K562 (cell line): ENCODE measurements around the gene WTAP. TPM values are rescaled to one million over a fixed set of nuclear protein-coding genes. Genes with fewer than 3 reads are reported as not detected.

Source experiments
- ATAC-seq: fragments of 200-7000 bp; cut with Tn5 transposase; 3 replicates; pipeline ENCODE4 v1.9.1; 2020; ENCODE audit warnings: moderate library complexity
- BruUV-seq: library from RNA; stranded (reverse); fragments of 400-500 nt; replicated peaks from 2 replicates; lab custom pipeline; 2021; lab: Mats Ljungman, UMichigan
- CTCF ChIA-PET: fragments of 300-600 bp; formaldehyde crosslinking; extraction: SDS; loops from one replicate; lab custom pipeline; 2021; ENCODE audit warnings: low intra/inter-chr PET ratio; lab: Yijun Ruan, JAX
- POLR2A ChIA-PET: fragments of 300-600, 350-650 bp; sonication (Branson Sonifier 250); formaldehyde crosslinking; extraction: SDS; loops from one replicate; lab custom pipeline; 2021; ENCODE audit warnings: antibody characterized with exemption, inconsistent platforms; lab: Yijun Ruan, JAX
- DNase-seq, 4 experiments: peaks; one replicate each; pipeline versions ENCODE4 v3.0.0 to v3.0.0-alpha.2; 2011 to 2018; ENCODE audit warnings: low spot score in 3 of 4, mixed read lengths in 3 of 4; ENCODE audit errors: extremely low read depth in 1 of 4
- FAIRE-seq: peaks from 2 replicates; lab custom pipeline; 2011; peaks lifted over from hg19 to GRCh38; lab: Jason Lieb, UNC
- H2AFZ ChIP-seq: 2 replicates; pipeline ENCODE4 v1.6.0; 2011; ENCODE audit warnings: low read depth, low read length, control low read depth, inconsistent platforms
- H3K27ac ChIP-seq: fragments of 200-600 bp; 3 replicates; pipeline ENCODE4 v1.8.0; 2011; ENCODE audit warnings: low read depth, mild to moderate bottlenecking, control low read depth, inconsistent platforms, low read length, moderate library complexity, mixed read lengths; ENCODE audit errors: extremely low read depth
- H3K27me3 ChIP-seq, 2 experiments: fragments of 300-600 bp in 1 of 2; 2 replicates in 1 of 2; 3 replicates in 1 of 2; pipeline versions ENCODE4 v1.6.0 to v1.8.0; 2011; ENCODE audit warnings: inconsistent platforms in 2 of 2, low read length in 2 of 2, mild to moderate bottlenecking in 1 of 2, mixed read lengths in 1 of 2, moderate library complexity in 1 of 2; ENCODE audit not compliant: control insufficient read depth in 2 of 2, insufficient read depth in 2 of 2
- H3K36me3 ChIP-seq: fragments of 300-600 bp; 3 replicates; pipeline ENCODE4 v1.8.0; 2011; ENCODE audit warnings: mild to moderate bottlenecking, low read length, inconsistent platforms; ENCODE audit not compliant: control insufficient read depth, insufficient read depth
- H3K4me1 ChIP-seq, 2 experiments: fragments of 200-600 bp in 1 of 2; replicated peaks in 1 of 2; 2 replicates in 1 of 2; 3 replicates in 1 of 2; pipeline versions ENCODE4 v1.5.1 to v1.8.0; 2011; ENCODE audit warnings: inconsistent platforms in 2 of 2, low read length in 2 of 2, mild to moderate bottlenecking in 1 of 2, mixed read lengths in 1 of 2, moderate library complexity in 1 of 2; ENCODE audit not compliant: control insufficient read depth in 2 of 2, insufficient read depth in 2 of 2
- H3K4me2 ChIP-seq: 2 replicates; pipeline ENCODE4 v1.6.1; 2011; ENCODE audit warnings: low read length, control low read depth, inconsistent platforms, mixed read lengths; ENCODE audit not compliant: insufficient read depth
- H3K4me3 ChIP-seq: fragments of 200-600 bp; sonication (generic), shearing (Covaris generic); 2 replicates; pipeline ENCODE4 v1.5.1; 2016; ENCODE audit warnings: control low read depth, inconsistent platforms
- H3K79me2 ChIP-seq: fragments of 200-600 bp; 3 replicates; pipeline ENCODE4 v1.8.0; 2011; ENCODE audit warnings: low read length, inconsistent platforms; ENCODE audit not compliant: control insufficient read depth, insufficient read depth
- H3K9ac ChIP-seq, 2 experiments: 2 replicates each; pipeline versions ENCODE4 v1.6.0 to v1.6.1; 2011; ENCODE audit warnings: low read depth in 2 of 2, low read length in 2 of 2, control low read depth in 1 of 2, inconsistent platforms in 1 of 2, mild to moderate bottlenecking in 1 of 2, mixed read lengths in 1 of 2; ENCODE audit not compliant: insufficient read depth in 1 of 2
- H3K9me1 ChIP-seq: one replicate; pipeline ENCODE4 v1.6.0; 2011; ENCODE audit warnings: inconsistent platforms, mild to moderate bottlenecking, low read length, moderate library complexity; ENCODE audit not compliant: control insufficient read depth, insufficient read depth
- H3K9me3 ChIP-seq: replicated peaks from 2 replicates; pipeline ENCODE4 v1.5.1; 2011; ENCODE audit warnings: low read depth, low read length, inconsistent platforms; ENCODE audit not compliant: control insufficient read depth, insufficient read depth
- H4K20me1 ChIP-seq: replicated peaks from 2 replicates; pipeline ENCODE4 v1.6.1; 2011; ENCODE audit warnings: low read length, inconsistent platforms, mixed read lengths; ENCODE audit not compliant: control insufficient read depth, insufficient read depth
- CHCHD3 ChIP-seq: fragments of 250-450 bp; sonication (Bioruptor Pico); IDR thresholded peaks from 2 replicates; pipeline ENCODE4 v2.1.2; 2022; ENCODE audit warnings: mild to moderate bottlenecking
- NR2F6 ChIP-seq: fragments of 450-650 bp; formaldehyde crosslinking; IDR thresholded peaks from 2 replicates; pipeline ENCODE4 v1.4.0; 2020; ENCODE audit warnings: mild to moderate bottlenecking
- POLR2AphosphoS2 ChIP-seq: IDR thresholded peaks from 2 replicates; pipeline ENCODE4 v1.6.1; 2012; ENCODE audit warnings: low read length, improper control_type of control experiment
- POLR2AphosphoS5 ChIP-seq: IDR thresholded peaks from 2 replicates; pipeline ENCODE4 v1.6.1; 2011; ENCODE audit warnings: mild to moderate bottlenecking, low read depth, low read length, moderate library complexity; ENCODE audit not compliant: control insufficient read depth, insufficient read depth
- PURB ChIP-seq: sonication (generic); formaldehyde crosslinking; IDR thresholded peaks from 2 replicates; pipeline ENCODE4 v1.9.0; 2021; ENCODE audit warnings: low read depth, mild to moderate bottlenecking, missing genetic modification reagents
- RCOR1 ChIP-seq, 2 experiments: IDR thresholded peaks; 2 replicates each; pipeline ENCODE4 v1.6.1; 2012; ENCODE audit warnings: low read depth in 2 of 2, low read length in 2 of 2, borderline replicate concordance in 1 of 2, improper control_type of control experiment in 1 of 2
- SIN3A ChIP-seq, 2 experiments: fragments of 150-350 bp in 1 of 2; IDR thresholded peaks; 2 replicates each; pipeline ENCODE4 v1.6.1; 2011 to 2016; ENCODE audit warnings: borderline replicate concordance in 2 of 2, low read depth in 2 of 2, low read length in 2 of 2, mild to moderate bottlenecking in 2 of 2, moderate library complexity in 2 of 2; ENCODE audit not compliant: control insufficient read depth in 1 of 2
- XRCC4 ChIP-seq: IDR thresholded peaks from one replicate; pipeline ENCODE4 v1.6.1; 2011; ENCODE audit not compliant: insufficient read depth, insufficient read length; ENCODE audit errors: extremely low read depth
- ZNF232 ChIP-seq: sonication (generic); formaldehyde crosslinking; IDR thresholded peaks from 2 replicates; pipeline ENCODE4 v1.8.0; 2022; ENCODE audit warnings: mild to moderate bottlenecking, missing genetic modification reagents
- WGBS: fragments of 100-300 bp; shearing (Covaris generic); methylation state at CpG from one replicate; pipeline ENCODE4 v1.1.6; 2016; ENCODE audit warnings: low coverage, mixed read lengths; ENCODE audit not compliant: insufficient coverage; ENCODE audit errors: missing lambda C conversion rate; 5-methylcytosine and 5-hydroxymethylcytosine counted together
- in situ Hi-C: fragments of 300-500 bp; cut with MboI; formaldehyde crosslinking; loops from 4 replicates; pipeline ENCODE4 v1.15.0; 2018; ENCODE audit warnings: inconsistent platforms, mixed read lengths
- intact Hi-C: fragments of 100-400 bp; cut with micrococcal nuclease; formaldehyde crosslinking; loops from 2 replicates; pipeline ENCODE4 v1.14.2; 2022
- polyA plus RNA-seq, 8 experiments: library from polyadenylated mRNA; depleted of rRNA in 4 of 8; stranded (reverse) in 5 of 8; unstranded in 3 of 8; fragments of >200 nt; fragmentation: Nextera tagmentation in 2 of 8; fragmentation: Illumina TruSeq in 1 of 8; extraction: Ambion mirVana in 2 of 8; extraction: Trizol in 1 of 8; gene quantifications; 2 replicates each; pipeline versions ENCODE4 v1.2.1 to v1.2.3, GENCODE V29; 2011 to 2014; ENCODE audit warnings: inconsistent platforms in 1 of 8, missing spikeins in 1 of 8
- total RNA-seq, 7 experiments: library from RNA; depleted of rRNA in 6 of 7; stranded (reverse); fragments of >200 nt in 6 of 7; fragmentation: Illumina TruSeq in 2 of 7; extraction: Trizol in 2 of 7; gene quantifications; 2 replicates each; pipeline versions ENCODE4 v1.2.1 to v1.2.3, GENCODE V29; 2011 to 2021; ENCODE audit warnings: low replicate concordance in 1 of 7
- TF ChIP-seq, protein P1 (sequence below): fragments of 250-450 bp; sonication (Bioruptor Pico); IDR thresholded peaks from 2 replicates; pipeline ENCODE4 v1.8.0; 2021; ENCODE audit warnings: moderate library complexity, mild to moderate bottlenecking, inconsistent platforms
- TF ChIP-seq, protein P2 (sequence below): fragments of 450-650 bp; conservative IDR thresholded peaks from 2 replicates; pipeline ENCODE4 v1.6.1; 2016; ENCODE audit warnings: missing genetic modification characterization, low read depth, mild to moderate bottlenecking, control low read depth, missing compliant biosample characterization
- TF ChIP-seq, protein P3 (sequence below), 3 experiments: IDR thresholded peaks in 2 of 3; conservative IDR thresholded peaks in 1 of 3; 2 replicates each; pipeline ENCODE4 v1.5.1; 2011 to 2012; ENCODE audit warnings: low read length in 3 of 3, mild to moderate bottlenecking in 3 of 3, control low read depth in 2 of 3, improper control_type of control experiment in 1 of 3, inconsistent platforms in 1 of 3, low read depth in 1 of 3, mixed read lengths in 1 of 3, moderate library complexity in 1 of 3; ENCODE audit not compliant: insufficient read depth in 2 of 3

WTAP gene
- total and polyA plus RNA-seq, 9 of the 15 experiments (the other 6 are each of a cell fraction or from before 2014, with no cell fraction given) = 52.4 to 156 (median 110) TPM

DNA sequence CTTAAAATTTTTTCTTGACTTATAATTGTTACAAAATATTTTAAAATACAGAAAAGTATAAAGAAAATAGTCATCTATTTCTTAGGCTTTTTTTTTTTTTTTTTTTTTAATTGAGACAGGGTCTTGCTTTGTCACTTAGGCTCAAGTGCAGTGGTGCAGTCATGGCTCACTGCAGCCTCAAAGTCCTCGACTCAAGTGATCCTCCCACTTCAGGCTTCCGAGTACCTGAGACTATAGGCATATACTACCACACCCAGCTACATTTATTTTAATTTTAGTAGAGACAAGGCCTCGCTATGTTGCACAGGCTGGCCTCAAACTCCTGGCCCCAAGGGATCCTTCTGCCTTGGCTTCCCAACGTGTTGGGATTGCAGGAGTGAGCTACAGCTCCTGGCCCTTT lies 29.2 kb downstream of the WTAP start:
- no peak for DNase-seq
- H2AFZ ChIP-seq = no peak overlapping the region
- H3K36me3 ChIP-seq = peaks cover 81% of the 10 kb centered on the region
- H3K27ac ChIP-seq = no peak overlapping the region
- no TSS peak for BruUV-seq
- no peak overlapping the region for H3K4me3 ChIP-seq
- H3K4me2 ChIP-seq = no peak overlapping the region
- no peaks in the 10 kb centered on the region for H3K9me1 ChIP-seq
- FAIRE-seq = no peak
- in situ Hi-C loops = no loop called here
- TF ChIP-seq XRCC4 = no peak
- no peak for TF ChIP-seq CHCHD3
- TF ChIP-seq, protein P1, sequence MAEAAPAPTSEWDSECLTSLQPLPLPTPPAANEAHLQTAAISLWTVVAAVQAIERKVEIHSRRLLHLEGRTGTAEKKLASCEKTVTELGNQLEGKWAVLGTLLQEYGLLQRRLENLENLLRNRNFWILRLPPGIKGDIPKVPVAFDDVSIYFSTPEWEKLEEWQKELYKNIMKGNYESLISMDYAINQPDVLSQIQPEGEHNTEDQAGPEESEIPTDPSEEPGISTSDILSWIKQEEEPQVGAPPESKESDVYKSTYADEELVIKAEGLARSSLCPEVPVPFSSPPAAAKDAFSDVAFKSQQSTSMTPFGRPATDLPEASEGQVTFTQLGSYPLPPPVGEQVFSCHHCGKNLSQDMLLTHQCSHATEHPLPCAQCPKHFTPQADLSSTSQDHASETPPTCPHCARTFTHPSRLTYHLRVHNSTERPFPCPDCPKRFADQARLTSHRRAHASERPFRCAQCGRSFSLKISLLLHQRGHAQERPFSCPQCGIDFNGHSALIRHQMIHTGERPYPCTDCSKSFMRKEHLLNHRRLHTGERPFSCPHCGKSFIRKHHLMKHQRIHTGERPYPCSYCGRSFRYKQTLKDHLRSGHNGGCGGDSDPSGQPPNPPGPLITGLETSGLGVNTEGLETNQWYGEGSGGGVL (CRISPR knock-in tag) = no peak
- TF ChIP-seq POLR2AphosphoS2 = no peak
- no peak for TF ChIP-seq PURB (CRISPR knock-in tag)
- TF ChIP-seq NR2F6 (CRISPR knock-in tag) = no peak
- TF ChIP-seq, protein P2, sequence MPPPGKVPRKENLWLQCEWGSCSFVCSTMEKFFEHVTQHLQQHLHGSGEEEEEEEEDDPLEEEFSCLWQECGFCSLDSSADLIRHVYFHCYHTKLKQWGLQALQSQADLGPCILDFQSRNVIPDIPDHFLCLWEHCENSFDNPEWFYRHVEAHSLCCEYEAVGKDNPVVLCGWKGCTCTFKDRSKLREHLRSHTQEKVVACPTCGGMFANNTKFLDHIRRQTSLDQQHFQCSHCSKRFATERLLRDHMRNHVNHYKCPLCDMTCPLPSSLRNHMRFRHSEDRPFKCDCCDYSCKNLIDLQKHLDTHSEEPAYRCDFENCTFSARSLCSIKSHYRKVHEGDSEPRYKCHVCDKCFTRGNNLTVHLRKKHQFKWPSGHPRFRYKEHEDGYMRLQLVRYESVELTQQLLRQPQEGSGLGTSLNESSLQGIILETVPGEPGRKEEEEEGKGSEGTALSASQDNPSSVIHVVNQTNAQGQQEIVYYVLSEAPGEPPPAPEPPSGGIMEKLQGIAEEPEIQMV (tag) = no peak
- 0 out of 4 replicates have a peak, but pooled peaks of 1 of the 2 experiments have one; percentile 43 for TF ChIP-seq SIN3A (IDR thresholded peaks at IDR 0.05; ENCODE audit: borderline replicate concordance in 2 of 2, control insufficient read depth in 1 of 2, low read depth in 2 of 2, low read length in 2 of 2)
- peak; percentile 46; the same call in 1 of the 2 replicates for TF ChIP-seq POLR2AphosphoS5
- TF ChIP-seq, protein P3, sequence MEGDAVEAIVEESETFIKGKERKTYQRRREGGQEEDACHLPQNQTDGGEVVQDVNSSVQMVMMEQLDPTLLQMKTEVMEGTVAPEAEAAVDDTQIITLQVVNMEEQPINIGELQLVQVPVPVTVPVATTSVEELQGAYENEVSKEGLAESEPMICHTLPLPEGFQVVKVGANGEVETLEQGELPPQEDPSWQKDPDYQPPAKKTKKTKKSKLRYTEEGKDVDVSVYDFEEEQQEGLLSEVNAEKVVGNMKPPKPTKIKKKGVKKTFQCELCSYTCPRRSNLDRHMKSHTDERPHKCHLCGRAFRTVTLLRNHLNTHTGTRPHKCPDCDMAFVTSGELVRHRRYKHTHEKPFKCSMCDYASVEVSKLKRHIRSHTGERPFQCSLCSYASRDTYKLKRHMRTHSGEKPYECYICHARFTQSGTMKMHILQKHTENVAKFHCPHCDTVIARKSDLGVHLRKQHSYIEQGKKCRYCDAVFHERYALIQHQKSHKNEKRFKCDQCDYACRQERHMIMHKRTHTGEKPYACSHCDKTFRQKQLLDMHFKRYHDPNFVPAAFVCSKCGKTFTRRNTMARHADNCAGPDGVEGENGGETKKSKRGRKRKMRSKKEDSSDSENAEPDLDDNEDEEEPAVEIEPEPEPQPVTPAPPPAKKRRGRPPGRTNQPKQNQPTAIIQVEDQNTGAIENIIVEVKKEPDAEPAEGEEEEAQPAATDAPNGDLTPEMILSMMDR (IDR thresholded peaks at IDR 0.05 in 2 of 3, conservative IDR thresholded peaks at IDR 0.05 in 1 of 3; ENCODE audit: insufficient read depth in 2 of 3, low read depth in 1 of 3, low read length in 3 of 3) = no peak
- TF ChIP-seq RCOR1 (IDR thresholded peaks at IDR 0.05; ENCODE audit: borderline replicate concordance in 1 of 2, low read depth in 2 of 2, low read length in 2 of 2) = no peak
- TF ChIP-seq ZNF232 (CRISPR knock-in tag) = no peak
- no peaks in the 10 kb centered on the region for H3K9me3 ChIP-seq
- ATAC-seq = no peak
- ChIA-PET CTCF (no interaction called here), POLR2A (interaction anchor here (0.9 to 1.5 kb wide), 4 partner anchors 13 to 63 kb away, joined by 3 to 5 read pairs (median 4); partner anchors contain the start of genes SOD2 and WTAP)
- peaks cover 9 to 10% of the 10 kb centered on the region in 2 experiments; a peak in 4 of 5 replicates for H3K4me1 ChIP-seq
- no peaks in the 10 kb centered on the region for H4K20me1 ChIP-seq
- intact Hi-C loops = no loop called here
- WGBS = 99% methylated on average over 4 of the region's 4 CpGs
- H3K9ac ChIP-seq = no peak overlapping the region
- H3K79me2 ChIP-seq = peaks cover 18% of the 10 kb centered on the region
- H3K27me3 ChIP-seq = no peaks in the 10 kb centered on the region
